ENCODE results near the gene PARD6A. TPM values are rescaled to one million over a fixed set of nuclear protein-coding genes. Genes with fewer than 3 reads are reported as not detected.
A peak's percentile ranks its signal among the peaks of the same experiment; 100 is the strongest.

PARD6A gene
- total and polyA plus RNA-seq, 2 of the 13 experiments (the other 11 are each of a cell fraction or from before 2014, with no cell fraction given), result 3.5 to 4.3 TPM

DNA sequence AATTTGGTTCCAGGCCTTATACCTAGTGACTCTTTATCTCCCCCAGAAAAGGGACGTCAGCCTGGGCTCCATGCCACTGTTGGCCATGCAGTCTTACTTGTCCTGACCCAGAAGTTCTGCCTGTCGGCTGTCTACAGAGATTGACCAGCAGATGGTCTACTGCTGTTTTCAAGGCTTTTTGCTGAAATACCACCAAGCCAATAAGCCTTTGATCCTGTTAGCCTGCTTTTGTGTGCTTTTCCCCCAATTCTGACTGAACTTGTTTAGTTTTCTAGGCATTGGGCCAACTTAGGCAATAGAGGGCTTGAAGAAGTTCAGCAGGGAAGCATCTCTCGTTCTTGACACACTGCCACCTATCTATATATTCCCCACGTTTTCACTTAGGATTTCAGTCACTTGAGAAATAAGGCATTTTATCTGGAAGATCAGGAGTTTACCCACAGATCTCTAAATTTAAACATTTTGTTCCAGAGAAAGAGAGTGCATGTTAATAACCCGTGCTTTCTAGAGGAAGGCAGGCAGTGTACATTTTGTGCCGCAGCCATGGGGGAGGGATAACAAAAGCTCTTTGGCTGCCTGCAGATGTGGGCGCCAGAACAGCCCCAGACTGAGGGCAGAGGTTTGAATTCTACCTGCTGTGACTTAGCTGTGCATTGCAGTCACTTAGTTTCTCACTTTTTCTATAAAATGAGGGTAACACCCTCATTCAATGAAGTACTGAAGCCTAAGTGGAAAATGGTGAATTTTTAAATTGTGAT lies 28.2 kb upstream of the PARD6A start (continued):
- TF ChIP-seq, protein P1, sequence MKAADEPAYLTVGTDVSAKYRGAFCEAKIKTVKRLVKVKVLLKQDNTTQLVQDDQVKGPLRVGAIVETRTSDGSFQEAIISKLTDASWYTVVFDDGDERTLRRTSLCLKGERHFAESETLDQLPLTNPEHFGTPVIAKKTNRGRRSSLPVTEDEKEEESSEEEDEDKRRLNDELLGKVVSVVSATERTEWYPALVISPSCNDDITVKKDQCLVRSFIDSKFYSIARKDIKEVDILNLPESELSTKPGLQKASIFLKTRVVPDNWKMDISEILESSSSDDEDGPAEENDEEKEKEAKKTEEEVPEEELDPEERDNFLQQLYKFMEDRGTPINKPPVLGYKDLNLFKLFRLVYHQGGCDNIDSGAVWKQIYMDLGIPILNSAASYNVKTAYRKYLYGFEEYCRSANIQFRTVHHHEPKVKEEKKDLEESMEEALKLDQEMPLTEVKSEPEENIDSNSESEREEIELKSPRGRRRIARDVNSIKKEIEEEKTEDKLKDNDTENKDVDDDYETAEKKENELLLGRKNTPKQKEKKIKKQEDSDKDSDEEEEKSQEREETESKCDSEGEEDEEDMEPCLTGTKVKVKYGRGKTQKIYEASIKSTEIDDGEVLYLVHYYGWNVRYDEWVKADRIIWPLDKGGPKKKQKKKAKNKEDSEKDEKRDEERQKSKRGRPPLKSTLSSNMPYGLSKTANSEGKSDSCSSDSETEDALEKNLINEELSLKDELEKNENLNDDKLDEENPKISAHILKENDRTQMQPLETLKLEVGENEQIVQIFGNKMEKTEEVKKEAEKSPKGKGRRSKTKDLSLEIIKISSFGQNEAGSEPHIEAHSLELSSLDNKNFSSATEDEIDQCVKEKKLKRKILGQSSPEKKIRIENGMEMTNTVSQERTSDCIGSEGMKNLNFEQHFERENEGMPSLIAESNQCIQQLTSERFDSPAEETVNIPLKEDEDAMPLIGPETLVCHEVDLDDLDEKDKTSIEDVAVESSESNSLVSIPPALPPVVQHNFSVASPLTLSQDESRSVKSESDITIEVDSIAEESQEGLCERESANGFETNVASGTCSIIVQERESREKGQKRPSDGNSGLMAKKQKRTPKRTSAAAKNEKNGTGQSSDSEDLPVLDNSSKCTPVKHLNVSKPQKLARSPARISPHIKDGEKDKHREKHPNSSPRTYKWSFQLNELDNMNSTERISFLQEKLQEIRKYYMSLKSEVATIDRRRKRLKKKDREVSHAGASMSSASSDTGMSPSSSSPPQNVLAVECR (CRISPR knock-in tag; IDR thresholded peaks at IDR 0.05; ENCODE audit: borderline replicate concordance), result peak; percentile 57; the same call in 1 of the 2 replicates
- TF ChIP-seq NKX3-1 (CRISPR knock-in tag; IDR thresholded peaks at IDR 0.05) (no peak), ZNF230 (CRISPR knock-in tag; IDR thresholded peaks at IDR 0.05) (no peak), GMEB1 (CRISPR knock-in tag; IDR thresholded peaks at IDR 0.05; ENCODE audit: borderline replicate concordance) (no peak), SIN3B (IDR thresholded peaks at IDR 0.05; ENCODE audit: low read length) (no peak), MAX (IDR thresholded peaks at IDR 0.05) (0 out of 2 replicates have a peak, but pooled peaks have one; percentile 24), FOXO4 (CRISPR knock-in tag; conservative IDR thresholded peaks at IDR 0.05) (0 out of 2 replicates have a peak, but pooled peaks have one; percentile 35), NCOA1 (CRISPR knock-in tag; IDR thresholded peaks at IDR 0.05) (peak; percentile 72; the same call in 1 of the 2 replicates), ZNF841 (CRISPR knock-in tag; IDR thresholded peaks at IDR 0.05; ENCODE audit: borderline replicate concordance) (no peak), SOX5 (CRISPR knock-in tag; IDR thresholded peaks at IDR 0.05; ENCODE audit: borderline replicate concordance) (peak; percentile 31; the same call in 1 of the 2 replicates), ZBTB7B (CRISPR knock-in tag; IDR thresholded peaks at IDR 0.05) (0 out of 2 replicates have a peak, but pooled peaks have one; percentile 65), RERE (CRISPR knock-in tag; IDR thresholded peaks at IDR 0.05; ENCODE audit: low read depth) (no peak), ZBTB14 (CRISPR knock-in tag; IDR thresholded peaks at IDR 0.05) (no peak)

Measured in HepG2 (cell line).